Muscle of leg (tissue), 11 donors: ENCODE data around the gene OSTF1. TPM values are rescaled to one million over a fixed set of nuclear protein-coding genes. Genes with fewer than 3 reads are reported as not detected.

ENCODE experiments used
- DNase-seq: peaks from one replicate; pipeline ENCODE4 v3.0.0; 2013
- H3K27ac ChIP-seq: one replicate; pipeline ENCODE4 v1.5.1; 2013; ENCODE audit warnings: mild to moderate bottlenecking, low read length, control low read depth
- H3K27me3 ChIP-seq: one replicate; pipeline ENCODE4 v1.6.1; 2013; ENCODE audit warnings: low read length; ENCODE audit not compliant: control insufficient read depth, insufficient read depth
- H3K36me3 ChIP-seq: one replicate; pipeline ENCODE4 v1.6.1; 2013; ENCODE audit warnings: low read length; ENCODE audit not compliant: control insufficient read depth, insufficient read depth
- H3K4me1 ChIP-seq: one replicate; pipeline ENCODE4 v1.6.1; 2013; ENCODE audit warnings: low read length; ENCODE audit not compliant: control insufficient read depth, insufficient read depth
- H3K4me3 ChIP-seq: one replicate; pipeline ENCODE4 v1.5.1; 2013; ENCODE audit warnings: low read length, control low read depth
- H3K9me3 ChIP-seq: replicated peaks from 2 replicates; pipeline ENCODE4 v1.6.1; 2013; ENCODE audit warnings: low read depth, low read length; ENCODE audit not compliant: control insufficient read depth
- WGBS: methylation state at CpG from one replicate; pipeline ENCODE4 v1.1.5; 2013; ENCODE audit warnings: missing lambda C conversion rate; ENCODE audit not compliant: insufficient coverage; 5-methylcytosine and 5-hydroxymethylcytosine counted together
- polyA plus RNA-seq, 8 donors: library from polyadenylated mRNA; unstranded; fragments of 120-200 nt; gene quantifications; one replicate each; pipeline versions ENCODE4 v1.2.1 to v1.2.3, GENCODE V29; 2013; ENCODE audit warnings: inconsistent platforms in 1 of 8, low replicate concordance in 1 of 8; ENCODE audit not compliant: insufficient read length in 8 of 8, insufficient read depth in 1 of 8
- total RNA-seq: library from RNA; stranded (reverse); fragments of 120-200 nt; gene quantifications from one replicate; pipeline ENCODE4 v1.2.4, GENCODE V29; 2013

The OSTF1 gene
- total and polyA plus RNA-seq, 9 donors, result 14.6 to 22.6 (median 16.7) TPM

DNA sequence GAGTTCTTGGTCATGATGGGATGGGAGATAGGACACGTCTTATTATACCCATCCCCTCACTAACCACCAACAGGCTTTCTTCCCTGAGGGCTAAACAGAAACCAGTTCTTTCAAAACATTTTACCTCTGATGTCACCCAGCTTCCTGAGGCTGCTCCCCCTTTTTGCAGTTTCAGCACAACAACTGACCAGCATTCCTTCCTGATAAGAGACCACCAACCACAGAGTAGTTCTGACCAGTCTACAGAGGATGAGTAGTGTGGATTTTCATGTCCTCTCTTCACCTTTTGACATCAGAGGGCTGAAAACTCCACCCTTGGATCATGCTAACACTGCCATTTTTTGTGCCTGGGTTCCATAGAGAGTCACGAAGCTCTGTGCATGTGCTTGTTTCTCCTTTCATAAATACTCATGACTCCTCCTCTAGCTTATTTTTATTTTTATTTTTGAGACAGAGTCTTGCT lies 82.6 kb downstream of the OSTF1 start:
- Histone ChIP-seq H3K9me3 (peaks cover 3% of the 10 kb centered on the region), H3K27me3 (no peaks in the 10 kb centered on the region), H3K36me3 (no peaks in the 10 kb centered on the region), H3K4me3 (no peak overlapping the region), H3K4me1 (no peaks in the 10 kb centered on the region), H3K27ac (no peak overlapping the region)
- 88% methylated on average over 1 of the region's 2 CpGs for WGBS
- DNase-seq, result no peak

DNA sequence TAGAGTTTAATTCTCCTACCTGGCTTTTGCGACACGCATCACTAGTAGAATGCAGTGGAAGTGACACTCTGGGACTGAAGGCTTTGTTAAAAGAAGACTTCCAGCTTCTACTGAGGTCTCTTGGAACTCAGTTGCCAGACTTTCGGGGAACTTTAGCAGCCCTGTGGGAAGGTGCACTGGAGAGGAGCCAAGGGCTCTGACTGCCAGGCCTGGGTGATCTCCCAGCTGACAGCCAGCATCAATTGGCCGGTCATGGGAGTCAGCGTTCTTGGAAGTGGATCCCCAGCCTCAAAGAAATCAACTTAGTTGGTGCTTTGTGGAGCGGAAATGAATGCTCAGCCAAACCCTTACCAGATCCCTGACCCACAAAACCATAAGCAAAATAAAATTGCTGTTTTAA lies 87.1 kb downstream of the OSTF1 start:
- 25% methylated on average over 1 of the region's 6 CpGs for WGBS
- DNase-seq, result no peak
- Histone ChIP-seq H3K4me3 (no peak overlapping the region), H3K36me3 (no peaks in the 10 kb centered on the region), H3K4me1 (no peaks in the 10 kb centered on the region), H3K27ac (no peak overlapping the region), H3K27me3 (no peaks in the 10 kb centered on the region), H3K9me3 (no peaks in the 10 kb centered on the region)

GRCh38 chr9:75176037-75176436 lies 87.7 kb downstream of the OSTF1 start:
- DNase-seq, result no peak
- no peaks in the 10 kb centered on the region for H3K4me1 ChIP-seq
- H3K4me3 ChIP-seq, result no peak overlapping the region
- H3K9me3 ChIP-seq, result no peaks in the 10 kb centered on the region
- no peaks in the 10 kb centered on the region for H3K27me3 ChIP-seq
- no peaks in the 10 kb centered on the region for H3K36me3 ChIP-seq
- no peak overlapping the region for H3K27ac ChIP-seq

DNA sequence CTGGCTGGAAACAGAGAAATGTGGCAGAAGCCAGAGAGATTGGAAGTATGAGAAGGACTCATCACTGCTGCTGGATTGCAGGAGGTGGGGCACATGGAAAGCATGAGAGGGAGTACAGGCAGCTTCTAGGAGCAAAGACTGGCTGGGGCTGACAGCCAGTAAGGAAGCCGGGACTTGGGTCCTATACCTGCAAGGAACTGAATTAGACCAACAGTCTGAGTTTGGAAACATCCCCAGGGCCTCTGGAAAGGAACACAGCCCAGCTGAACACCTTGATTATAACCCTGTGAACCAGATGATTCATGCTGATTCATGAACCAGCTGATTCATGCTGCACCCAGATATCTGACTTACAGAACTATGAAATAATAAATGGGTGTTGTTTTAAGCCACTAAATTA lies 93.4 kb downstream of the OSTF1 start:
- 80% methylated on average over 1 of the region's 1 CpG for WGBS
- Histone ChIP-seq H3K4me1 (no peaks in the 10 kb centered on the region), H3K27me3 (no peaks in the 10 kb centered on the region), H3K27ac (no peak overlapping the region), H3K9me3 (no peaks in the 10 kb centered on the region), H3K4me3 (no peak overlapping the region), H3K36me3 (no peaks in the 10 kb centered on the region)
- DNase-seq, result no peak

GRCh38 chr9:75183306-75183705 lies 95.0 kb downstream of the OSTF1 start:
- H3K36me3 ChIP-seq, result no peaks in the 10 kb centered on the region
- H3K27ac ChIP-seq, result no peak overlapping the region
- no peaks in the 10 kb centered on the region for H3K4me1 ChIP-seq
- DNase-seq, result no peak
- no peaks in the 10 kb centered on the region for H3K27me3 ChIP-seq
- H3K9me3 ChIP-seq, result no peaks in the 10 kb centered on the region
- WGBS, result 93% methylated on average over 3 of the region's 9 CpGs
- H3K4me3 ChIP-seq, result no peak overlapping the region

DNA sequence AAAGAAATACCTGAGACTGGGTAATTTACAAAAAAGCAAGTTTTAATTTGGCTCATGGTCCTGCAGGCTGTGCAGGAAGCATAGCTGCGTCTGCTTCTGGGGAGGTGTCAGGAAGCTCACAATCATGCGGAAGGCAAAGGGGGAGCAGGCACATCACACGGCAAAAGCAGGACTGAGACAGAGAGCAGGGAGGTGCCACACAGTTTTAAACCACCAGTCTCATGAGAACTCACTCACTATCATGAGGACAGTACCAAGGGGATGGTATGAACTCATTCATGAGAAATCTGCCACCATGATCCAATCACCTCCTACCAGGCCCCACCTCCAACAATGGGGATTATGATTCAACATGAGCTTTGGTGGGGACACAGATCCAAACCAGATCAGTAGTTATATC lies 96.2 kb downstream of the OSTF1 start:
- no peaks in the 10 kb centered on the region for H3K27me3 ChIP-seq
- H3K4me1 ChIP-seq, result no peaks in the 10 kb centered on the region
- no peak for DNase-seq
- no peaks in the 10 kb centered on the region for H3K36me3 ChIP-seq
- WGBS, result 75% methylated on average over 2 of the region's 3 CpGs
- H3K27ac ChIP-seq, result no peak overlapping the region
- no peak overlapping the region for H3K4me3 ChIP-seq
- H3K9me3 ChIP-seq, result no peaks in the 10 kb centered on the region

DNA sequence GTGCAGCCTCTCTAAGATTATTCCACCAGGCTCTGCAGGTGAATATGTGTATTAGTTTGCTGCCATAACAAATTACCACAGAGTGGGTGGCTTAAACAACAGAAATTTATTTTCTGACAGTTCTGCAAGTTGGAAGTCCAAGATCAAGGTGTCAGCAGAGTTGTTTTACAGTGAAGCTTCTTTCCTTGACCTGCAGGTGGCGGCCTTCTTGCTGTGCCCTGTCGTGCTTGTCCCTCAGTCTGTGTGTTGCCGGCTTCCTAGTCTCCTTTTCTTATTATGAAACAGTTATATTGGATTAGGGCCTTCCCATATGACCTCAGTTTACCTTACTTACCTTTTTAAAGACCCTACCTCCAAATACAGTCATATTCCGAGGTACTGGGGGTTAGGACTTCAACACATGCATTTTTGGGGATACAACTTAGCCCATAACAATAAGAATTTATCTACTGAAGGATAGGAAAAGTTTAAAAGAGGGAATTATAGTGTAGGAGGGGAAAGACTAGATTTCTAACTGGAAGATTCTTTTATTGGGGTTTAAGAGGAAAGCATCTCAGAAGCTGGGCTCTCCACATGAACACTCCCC lies 97.4 kb downstream of the OSTF1 start:
- DNase-seq, result peak; percentile 8

DNA sequence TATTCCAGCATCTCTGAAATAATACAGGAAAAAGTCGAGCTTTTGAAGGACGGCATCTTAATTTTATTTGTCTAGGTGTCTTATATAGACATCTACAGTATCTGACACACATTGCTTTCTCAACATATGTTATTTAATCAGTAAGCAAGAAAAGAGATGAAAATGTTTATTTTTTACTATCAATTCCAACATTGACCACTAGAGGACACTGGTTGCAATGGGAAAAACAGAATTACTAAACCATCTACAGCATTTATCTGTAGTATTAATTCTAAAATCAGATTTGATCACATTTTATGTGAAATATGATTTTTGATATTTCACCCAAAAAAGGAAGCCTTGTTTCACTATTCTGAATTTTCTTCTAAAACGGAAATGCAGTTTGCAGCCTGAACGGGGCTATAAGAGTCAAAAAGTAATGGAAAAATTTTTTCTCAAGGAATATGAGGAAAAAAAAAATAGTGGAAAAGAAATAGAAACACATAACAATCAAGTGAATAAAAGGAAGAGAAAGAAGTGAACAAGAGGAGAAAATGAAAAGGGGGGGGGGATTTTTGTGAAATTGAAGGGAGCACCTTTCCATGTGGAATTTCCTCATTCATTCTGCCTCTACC lies 98.6 kb downstream of the OSTF1 start:
- H3K27me3 ChIP-seq, result no peaks in the 10 kb centered on the region
- WGBS, result no CpG with 5 or more reads among the region's 4 CpGs
- DNase-seq, result peak; percentile 18
- no peak overlapping the region for H3K27ac ChIP-seq
- no peaks in the 10 kb centered on the region for H3K36me3 ChIP-seq
- no peaks in the 10 kb centered on the region for H3K9me3 ChIP-seq
- no peak overlapping the region for H3K4me3 ChIP-seq
- H3K4me1 ChIP-seq, result no peaks in the 10 kb centered on the region

More for the DNA sequence above, 97.4 kb downstream of the OSTF1 start:
- H3K27ac ChIP-seq, result no peak overlapping the region
- no peaks in the 10 kb centered on the region for H3K27me3 ChIP-seq
- H3K4me1 ChIP-seq, result no peaks in the 10 kb centered on the region
- H3K9me3 ChIP-seq, result no peaks in the 10 kb centered on the region
- no peak overlapping the region for H3K4me3 ChIP-seq
- no peaks in the 10 kb centered on the region for H3K36me3 ChIP-seq
- WGBS, result no CpG with 5 or more reads among the region's 4 CpGs

DNA sequence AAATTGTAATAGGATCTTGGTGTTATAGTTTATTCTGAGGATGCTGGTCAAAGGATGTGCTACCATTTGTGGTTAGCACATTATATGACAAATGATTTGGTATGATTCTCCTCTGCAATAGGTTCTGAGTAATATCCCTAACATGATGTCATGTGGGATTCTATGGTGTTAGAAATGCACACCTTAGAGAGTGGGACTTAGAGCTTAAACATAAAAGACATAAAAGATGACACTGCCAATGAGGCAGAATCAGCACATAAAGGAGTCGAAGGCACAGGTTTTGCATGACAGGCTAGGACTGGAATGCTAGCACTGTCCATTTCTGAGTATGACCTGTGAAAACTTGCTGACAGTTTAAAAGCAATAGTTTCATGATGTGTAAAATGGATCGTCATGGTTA lies 100.4 kb downstream of the OSTF1 start:
- Histone ChIP-seq H3K9me3 (no peaks in the 10 kb centered on the region), H3K36me3 (no peaks in the 10 kb centered on the region)
- WGBS, result 90% methylated on average over 1 of the region's 2 CpGs

GRCh38 chr9:75190762-75191161 lies 102.4 kb downstream of the OSTF1 start:
- no CpG with 5 or more reads among the region's 2 CpGs for WGBS
- no peaks in the 10 kb centered on the region for H3K36me3 ChIP-seq
- no peak for DNase-seq
- H3K27ac ChIP-seq, result no peak overlapping the region
- no peaks in the 10 kb centered on the region for H3K9me3 ChIP-seq
- no peaks in the 10 kb centered on the region for H3K27me3 ChIP-seq
- no peak overlapping the region for H3K4me3 ChIP-seq
- H3K4me1 ChIP-seq, result no peaks in the 10 kb centered on the region

More for the DNA sequence above, 100.4 kb downstream of the OSTF1 start:
- Histone ChIP-seq H3K4me1 (no peaks in the 10 kb centered on the region), H3K27me3 (no peaks in the 10 kb centered on the region), H3K27ac (no peak overlapping the region), H3K4me3 (no peak overlapping the region)
- DNase-seq, result no peak
